HG03039 (cell line): Measurements from ENCODE around the gene OR3A3.
"Not testable (repeated sequence)": the region's sequence is repeated elsewhere in the genome, so short reads cannot be mapped to it uniquely, and the experiment has no call there.

ENCODE experiments used
- ATAC-seq: cut with Tn5 transposase; IDR thresholded peaks from one replicate; pipeline ENCODE4 v1.9.1; 2021; ENCODE audit warnings: mild to moderate bottlenecking, moderate library complexity; ENCODE audit not compliant: unreplicated experiment

Gene OR3A3

GRCh38 chr17:3411070-3411469 is at the start of gene OR3A3:
Gene OR3A3 (plus strand): TSS chr17:3411370.
- no peak for ATAC-seq

- ATAC-seq: not testable (repeated sequence)
These were observed 40.0 kb upstream of the OR3A3 start for GRCh38 chr17:3371167-3371566.

DNA sequence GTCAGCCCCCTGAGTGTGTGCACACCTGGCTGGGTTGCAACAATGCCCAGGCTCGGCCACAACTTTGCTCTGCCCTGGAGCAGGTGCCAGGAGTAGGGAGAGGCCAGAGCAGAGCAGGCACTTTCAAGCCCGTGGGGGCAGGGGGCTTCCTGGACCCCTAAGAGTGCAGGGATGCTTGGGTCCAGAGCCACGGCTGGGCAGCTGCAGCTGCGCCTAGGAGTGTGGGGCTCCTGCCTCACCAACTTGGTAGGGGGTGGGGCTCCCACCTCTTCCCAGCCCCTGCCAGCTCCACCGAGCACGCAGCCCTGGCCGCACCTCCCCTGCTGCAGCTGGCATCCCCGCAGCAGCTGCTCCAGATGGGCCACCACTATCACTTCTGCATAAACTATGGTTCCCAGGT is 32.8 kb upstream of the OR3A3 start:
- no peak for ATAC-seq

DNA sequence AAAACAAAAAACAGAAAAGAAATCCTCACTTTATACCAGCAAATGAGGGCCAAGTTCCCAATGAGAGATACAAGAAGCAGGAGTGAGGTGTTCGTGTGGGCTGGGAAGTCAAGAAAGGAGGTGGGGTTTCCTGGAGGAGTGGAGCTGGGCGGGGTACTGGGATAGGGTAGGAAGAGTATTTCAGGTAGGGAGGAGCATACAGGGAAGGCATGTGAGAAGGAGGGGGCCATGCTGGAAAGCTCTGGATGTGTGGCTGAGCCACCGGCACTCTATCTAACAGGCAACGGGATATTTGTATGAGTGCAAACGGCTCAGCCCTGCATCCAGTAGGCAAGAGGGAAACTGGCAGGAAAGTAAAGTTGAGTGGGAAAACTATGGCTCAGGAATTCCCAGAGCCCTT is 29.2 kb upstream of the OR3A3 start:
- ATAC-seq: no peak

DNA sequence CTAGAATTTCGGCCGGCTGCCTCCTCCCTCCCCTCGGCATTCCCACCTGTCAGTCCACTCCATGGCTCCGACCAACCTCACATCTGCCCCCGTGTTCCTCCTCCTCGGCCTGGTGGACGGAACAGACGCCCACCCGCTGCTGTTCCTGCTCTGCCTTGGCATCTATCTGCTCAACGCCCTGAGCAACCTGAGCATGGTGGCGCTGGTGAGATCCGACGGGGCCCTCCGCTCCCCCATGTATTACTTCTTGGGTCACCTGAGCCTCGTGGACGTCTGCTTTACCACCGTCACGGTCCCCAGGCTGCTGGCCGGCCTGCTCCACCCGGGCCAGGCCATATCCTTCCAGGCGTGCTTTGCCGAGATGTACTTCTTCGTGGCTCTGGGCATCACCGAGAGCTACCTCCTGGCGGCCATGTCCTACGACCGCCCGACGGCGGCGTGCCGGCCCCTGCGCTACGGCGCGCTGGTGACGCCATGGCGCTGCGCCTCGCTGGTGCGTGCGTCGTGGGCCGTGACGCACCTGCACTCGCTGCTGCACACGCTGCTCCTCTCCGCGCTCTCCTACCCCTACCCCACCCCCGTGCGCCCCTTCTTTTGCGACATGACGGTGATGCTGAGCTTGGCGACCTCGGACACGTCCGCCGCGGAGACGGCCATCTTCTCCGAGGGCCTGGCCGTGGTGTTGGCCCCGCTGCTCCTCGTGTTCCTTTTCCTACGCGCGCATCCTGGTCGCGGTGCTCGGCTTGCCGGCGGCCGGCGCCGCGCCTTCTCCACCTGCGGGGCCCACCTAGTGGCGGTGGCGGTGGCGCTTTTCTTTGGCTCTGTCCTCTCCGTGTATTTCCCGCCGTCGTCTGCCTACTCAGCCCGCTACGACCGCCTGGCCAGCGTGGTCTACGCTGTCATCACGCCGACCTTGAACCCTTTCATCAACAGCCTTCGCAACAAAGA is 25.0 kb upstream of the OR3A3 start, which contains the start of gene OR3A2:
TSS of gene OR3A2 (minus strand) at position 440 of the 948 bp plus-strand sequence.
- ATAC-seq: no peak

DNA sequence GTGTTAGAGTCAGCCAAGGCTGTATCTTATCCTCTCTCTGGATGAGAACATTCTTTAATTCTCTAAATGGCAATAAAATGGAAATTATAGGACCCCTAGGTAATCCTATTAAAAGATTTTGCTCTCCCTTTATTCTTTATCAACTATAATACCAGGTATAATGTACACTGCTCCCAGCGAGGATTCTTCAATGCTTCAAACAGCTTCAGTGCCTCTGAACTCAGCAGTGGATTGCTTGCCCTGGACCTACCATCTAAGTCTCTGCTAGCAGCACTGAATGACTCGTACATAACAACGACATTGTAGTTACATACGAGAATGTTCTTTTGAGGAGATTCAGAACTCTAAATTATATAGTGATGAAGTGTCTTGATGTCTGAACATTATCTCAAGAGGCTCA is 21.4 kb upstream of the OR3A3 start:
- ATAC-seq: no peak

GRCh38 chr17:3397801-3398200 is 13.4 kb upstream of the OR3A3 start:
- ATAC-seq: not testable (repeated sequence)

DNA sequence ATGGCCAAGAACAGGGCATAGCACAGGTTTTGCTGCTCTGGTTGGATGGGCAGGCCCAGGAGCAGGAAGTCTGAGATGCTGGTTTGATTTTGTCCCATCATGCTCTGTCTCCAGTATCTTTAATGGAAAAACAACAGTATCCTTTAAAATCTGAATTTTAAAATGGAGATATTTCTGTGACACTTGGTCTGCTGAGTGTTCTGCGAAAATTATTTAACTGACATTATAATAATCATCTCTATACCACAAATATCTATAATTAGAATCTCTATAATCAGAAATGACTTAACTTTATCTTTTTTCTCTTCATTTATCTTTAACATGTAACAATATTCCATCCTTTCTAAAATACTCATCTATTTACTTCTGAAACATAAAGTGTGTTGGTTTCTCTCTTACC is 12.9 kb upstream of the OR3A3 start, which contains the start of gene OR1E1:
TSS of gene OR1E1 (minus strand) at position 101 of the 400 bp plus-strand sequence. CDS start at position 101, 0 bp downstream.
- no peak for ATAC-seq

DNA sequence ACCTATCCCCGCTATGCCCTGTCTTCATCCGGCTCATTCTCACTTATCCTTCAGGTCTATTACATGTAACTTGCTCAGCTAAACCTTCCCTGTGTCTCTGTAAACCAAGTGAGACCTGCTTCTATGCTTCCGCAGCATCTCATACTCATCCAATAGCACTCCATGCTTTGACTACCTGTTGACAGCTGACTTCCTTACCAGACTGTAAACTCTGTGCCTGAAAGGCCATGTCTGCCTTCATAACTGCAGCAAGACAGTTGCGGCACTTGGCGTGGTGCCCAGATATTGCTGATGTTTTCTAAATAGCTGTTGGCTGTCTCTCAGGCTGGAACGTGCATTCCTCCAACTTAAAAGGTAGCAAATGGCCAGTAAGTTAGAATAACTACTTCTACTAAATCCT is 11.1 kb upstream of the OR3A3 start:
- ATAC-seq: no peak

DNA sequence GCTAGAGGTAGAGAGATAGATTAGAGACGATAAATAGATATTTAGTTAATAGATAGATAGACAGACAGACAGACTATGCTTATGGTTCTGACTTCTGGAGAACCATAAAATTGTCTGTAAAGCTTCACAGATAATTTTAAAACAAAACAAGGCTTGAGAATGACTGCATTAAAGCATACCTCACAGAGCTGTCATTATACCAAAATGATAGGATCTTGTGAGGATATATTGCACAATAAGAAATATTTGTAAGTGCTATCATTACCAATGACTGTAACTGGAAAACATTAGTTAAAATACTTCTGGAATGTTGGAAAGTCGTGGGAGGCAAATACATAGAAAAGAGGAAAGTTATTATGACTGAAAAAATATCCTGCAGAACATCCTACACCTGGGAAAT is 9.4 kb upstream of the OR3A3 start:
- no peak for ATAC-seq

- ATAC-seq: not testable (repeated sequence)
These were observed 7.3 kb upstream of the OR3A3 start for GRCh38 chr17:3403856-3404255.

DNA sequence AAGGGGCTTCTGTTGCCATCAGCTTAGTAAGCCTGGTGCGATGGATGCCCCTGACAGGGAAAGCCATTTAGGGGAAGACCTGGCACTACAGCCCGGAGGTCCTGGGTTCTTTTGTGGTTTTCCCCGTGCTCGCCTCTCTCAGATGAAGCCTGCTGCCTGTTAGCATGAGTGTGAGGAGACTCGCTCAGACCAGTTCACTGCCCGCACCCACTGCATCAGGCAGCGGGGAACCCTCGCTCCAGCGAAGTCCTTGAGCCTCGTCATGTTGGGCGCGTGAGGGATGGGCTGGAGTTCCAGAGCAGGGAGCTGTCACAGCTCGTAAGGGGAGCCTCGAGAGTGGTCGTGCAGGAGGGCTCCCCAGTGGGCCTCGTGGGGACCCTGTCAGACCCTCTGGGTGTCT is 1.0 kb downstream of the OR3A3 start:
- ATAC-seq: not testable (repeated sequence)

GRCh38 chr17:3415610-3416009 is 4.4 kb downstream of the OR3A3 start:
- ATAC-seq: no peak

GRCh38 chr17:3418222-3418621 is 7.1 kb downstream of the OR3A3 start:
- no peak for ATAC-seq

DNA sequence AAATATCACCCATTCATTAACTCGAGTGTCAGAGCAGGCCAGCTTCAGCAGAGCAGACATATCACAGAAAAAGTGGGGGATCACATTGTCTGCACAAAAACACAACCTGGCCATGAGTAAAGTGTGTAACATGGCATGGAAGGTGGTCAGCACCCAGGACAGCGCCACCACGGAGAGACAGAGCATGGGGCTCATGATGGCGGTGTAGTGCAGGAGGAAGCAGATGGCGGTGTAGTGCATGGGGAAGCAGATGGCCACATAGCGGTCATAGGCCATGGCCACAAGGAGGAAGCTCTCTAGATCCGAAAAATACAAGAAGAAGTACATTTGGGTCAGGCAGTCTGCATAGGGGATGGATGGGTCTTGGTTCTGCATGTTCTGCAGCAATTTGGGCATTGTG is 22.0 kb downstream of the OR3A3 start:
- ATAC-seq: not testable (repeated sequence)

GRCh38 chr17:3433741-3434140 is 22.6 kb downstream of the OR3A3 start, which contains the start of gene OR1E2:
Gene OR1E2 (minus strand): TSS chr17:3433841. CDS start chr17:3433841, 0 bp downstream.
- no peak for ATAC-seq

GRCh38 chr17:3438368-3438767 is 27.2 kb downstream of the OR3A3 start:
- no peak for ATAC-seq

DNA sequence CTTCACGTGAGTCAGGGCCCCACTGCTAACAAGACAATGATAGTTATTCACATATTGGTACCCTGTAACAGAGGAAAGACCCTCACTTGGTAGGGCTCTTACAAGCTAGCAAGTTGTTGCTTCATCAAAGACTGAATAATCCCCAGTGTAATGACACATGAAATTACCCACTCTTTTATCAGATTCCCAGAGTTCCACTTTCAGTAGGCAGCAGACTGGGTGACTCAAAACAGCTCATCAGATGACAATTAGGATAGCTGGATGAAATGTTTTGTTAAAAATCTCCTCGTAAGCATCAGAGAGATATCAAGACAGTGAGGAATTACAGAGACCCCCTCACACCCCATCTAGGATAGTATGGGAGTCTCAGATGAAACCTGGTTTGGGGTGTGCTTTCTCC is 29.3 kb downstream of the OR3A3 start:
- ATAC-seq: no peak

GRCh38 chr17:3447625-3448024 is 36.5 kb downstream of the OR3A3 start:
- ATAC-seq: no peak

- ATAC-seq: no peak
These were observed 37.0 kb downstream of the OR3A3 start for GRCh38 chr17:3448059-3448665.

GRCh38 chr17:3466355-3466754 is 55.2 kb downstream of the OR3A3 start:
- ATAC-seq: not testable (repeated sequence)

- no peak for ATAC-seq
These were observed 58.4 kb downstream of the OR3A3 start for GRCh38 chr17:3469529-3469928.
